ENCODE results near the gene DPP4. TPM values are rescaled to one million over a fixed set of nuclear protein-coding genes. Genes with fewer than 3 reads are reported as not detected.
"Not testable (repeated sequence)": the region's sequence is repeated elsewhere in the genome, so short reads cannot be mapped to it uniquely, and the experiment has no call there.

The DPP4 gene
- total RNA-seq, 1 donor from 2014 or later: 104 TPM

DNA sequence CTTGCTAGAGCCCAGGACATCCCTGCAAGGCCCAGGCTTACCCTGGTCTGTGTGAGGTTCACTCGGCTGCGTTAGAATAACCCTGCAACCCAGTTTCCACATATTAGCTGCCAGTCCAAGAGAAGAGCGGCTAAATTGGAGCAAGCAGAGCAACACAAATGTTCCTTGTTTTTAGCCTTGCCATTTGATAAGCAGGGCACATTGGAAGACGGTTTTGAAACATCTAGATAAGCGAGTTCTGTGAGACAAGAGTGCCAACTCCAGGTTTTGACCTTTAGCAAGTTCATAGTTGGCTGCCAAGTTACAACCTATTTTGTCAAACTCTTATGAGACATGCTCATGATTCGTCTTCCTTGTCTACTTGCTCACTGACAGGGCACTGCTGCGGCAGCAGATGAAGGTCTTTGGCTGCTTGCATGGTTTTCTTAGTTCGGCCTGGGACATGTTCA is 23.5 kb downstream of the DPP4 start:
- no peak for DNase-seq (ENCODE audit: low read depth)
- TF ChIP-seq, protein P1, sequence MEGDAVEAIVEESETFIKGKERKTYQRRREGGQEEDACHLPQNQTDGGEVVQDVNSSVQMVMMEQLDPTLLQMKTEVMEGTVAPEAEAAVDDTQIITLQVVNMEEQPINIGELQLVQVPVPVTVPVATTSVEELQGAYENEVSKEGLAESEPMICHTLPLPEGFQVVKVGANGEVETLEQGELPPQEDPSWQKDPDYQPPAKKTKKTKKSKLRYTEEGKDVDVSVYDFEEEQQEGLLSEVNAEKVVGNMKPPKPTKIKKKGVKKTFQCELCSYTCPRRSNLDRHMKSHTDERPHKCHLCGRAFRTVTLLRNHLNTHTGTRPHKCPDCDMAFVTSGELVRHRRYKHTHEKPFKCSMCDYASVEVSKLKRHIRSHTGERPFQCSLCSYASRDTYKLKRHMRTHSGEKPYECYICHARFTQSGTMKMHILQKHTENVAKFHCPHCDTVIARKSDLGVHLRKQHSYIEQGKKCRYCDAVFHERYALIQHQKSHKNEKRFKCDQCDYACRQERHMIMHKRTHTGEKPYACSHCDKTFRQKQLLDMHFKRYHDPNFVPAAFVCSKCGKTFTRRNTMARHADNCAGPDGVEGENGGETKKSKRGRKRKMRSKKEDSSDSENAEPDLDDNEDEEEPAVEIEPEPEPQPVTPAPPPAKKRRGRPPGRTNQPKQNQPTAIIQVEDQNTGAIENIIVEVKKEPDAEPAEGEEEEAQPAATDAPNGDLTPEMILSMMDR (conservative IDR thresholded peaks at IDR 0.05; ENCODE audit: low read depth, low read length): no peak

DNA sequence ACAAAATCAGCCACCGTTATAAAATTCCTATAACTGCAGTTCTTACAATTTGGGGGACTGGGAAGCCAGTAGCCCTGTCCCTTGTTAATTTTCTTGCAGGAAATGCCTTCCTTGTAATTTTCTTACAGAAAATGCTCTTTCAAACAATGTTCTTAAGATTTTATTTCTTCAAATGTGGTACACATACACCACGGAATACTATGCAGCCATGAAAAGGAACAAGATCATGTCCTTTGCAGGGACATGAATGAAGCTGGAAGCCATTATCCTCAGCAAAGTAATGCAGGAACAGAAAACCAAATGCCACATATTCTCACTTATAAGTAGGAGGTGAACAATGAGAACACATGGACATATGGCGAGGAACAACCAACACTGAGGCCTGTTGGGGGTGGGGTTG is 24.9 kb downstream of the DPP4 start:
- not testable (repeated sequence) for DNase-seq (ENCODE audit: low read depth)

More for the DNA sequence above, 23.5 kb downstream of the DPP4 start:
- no peak overlapping the region for H3K4me3 ChIP-seq (ENCODE audit: low read depth, low read length)

DNA sequence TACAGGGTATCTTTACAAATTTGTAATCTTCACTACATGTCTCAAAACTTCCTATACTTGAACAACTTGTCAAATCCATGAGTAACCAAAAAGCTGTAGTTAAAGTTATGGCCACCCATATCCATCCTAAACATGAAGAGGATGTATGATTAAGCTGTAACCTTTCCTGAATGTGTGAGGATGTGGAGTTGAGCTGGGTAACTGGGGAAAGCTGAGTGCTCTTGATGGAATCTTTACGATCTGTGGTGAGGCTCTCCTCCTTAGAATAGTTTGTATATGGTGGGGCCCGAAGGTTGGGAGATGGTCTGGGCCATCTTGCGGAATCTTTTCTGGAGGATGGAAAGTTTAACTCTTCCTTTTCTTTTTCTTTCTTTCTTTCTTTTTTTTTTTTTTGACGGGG is 29.4 kb downstream of the DPP4 start:
- TF ChIP-seq, protein P1 (conservative IDR thresholded peaks at IDR 0.05; ENCODE audit: low read depth, low read length): no peak
- H3K4me3 ChIP-seq (ENCODE audit: low read depth, low read length): no peak overlapping the region
- no peak for DNase-seq (ENCODE audit: low read depth)

More for the DNA sequence above, 24.9 kb downstream of the DPP4 start:
- not testable (repeated sequence) for H3K4me3 ChIP-seq (ENCODE audit: low read depth, low read length)

DNA sequence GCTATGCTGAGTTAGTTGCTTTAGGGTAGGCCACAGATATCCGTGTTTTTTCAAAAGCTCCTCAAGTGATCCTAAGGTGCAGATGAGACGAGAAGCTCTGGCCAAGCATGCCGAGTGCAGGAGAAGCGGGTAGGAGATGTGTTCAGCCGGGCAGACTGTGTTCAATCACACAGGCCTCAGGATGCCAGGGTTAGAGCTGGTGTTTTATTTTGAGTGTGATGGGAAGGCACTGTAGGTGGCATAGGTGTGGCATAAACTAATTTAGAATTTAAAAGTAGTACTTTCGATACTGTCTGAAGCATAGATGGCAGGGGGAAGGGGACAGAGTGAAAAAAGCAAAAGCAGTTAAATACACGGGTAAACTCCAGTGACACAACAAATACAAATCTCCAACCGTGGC is 30.9 kb downstream of the DPP4 start:
- no peak for DNase-seq (ENCODE audit: low read depth)
- H3K4me3 ChIP-seq (ENCODE audit: low read depth, low read length): no peak overlapping the region
- TF ChIP-seq, protein P1 (conservative IDR thresholded peaks at IDR 0.05; ENCODE audit: low read depth, low read length): no peak

DNA sequence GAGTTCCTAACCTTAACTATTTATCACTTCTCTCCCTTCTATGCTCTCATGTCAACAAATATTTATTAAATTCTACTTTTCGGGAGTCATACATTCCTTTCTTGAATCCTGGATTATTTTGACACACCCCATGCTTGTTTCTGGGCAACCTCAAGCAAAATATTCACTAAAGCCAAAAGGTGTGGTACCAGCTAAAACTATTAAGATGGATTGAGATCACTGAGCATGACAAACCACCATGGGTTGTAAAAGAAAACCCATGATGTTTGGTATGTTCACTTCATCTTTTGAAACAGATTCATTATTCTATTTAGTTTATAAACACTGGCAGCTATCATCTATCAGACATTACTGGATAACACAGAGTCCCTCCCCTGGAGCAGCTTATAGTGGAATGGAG is 32.5 kb downstream of the DPP4 start:
- TF ChIP-seq, protein P1 (conservative IDR thresholded peaks at IDR 0.05; ENCODE audit: low read depth, low read length): no peak
- H3K4me3 ChIP-seq (ENCODE audit: low read depth, low read length): no peak overlapping the region
- no peak for DNase-seq (ENCODE audit: low read depth)

DNA sequence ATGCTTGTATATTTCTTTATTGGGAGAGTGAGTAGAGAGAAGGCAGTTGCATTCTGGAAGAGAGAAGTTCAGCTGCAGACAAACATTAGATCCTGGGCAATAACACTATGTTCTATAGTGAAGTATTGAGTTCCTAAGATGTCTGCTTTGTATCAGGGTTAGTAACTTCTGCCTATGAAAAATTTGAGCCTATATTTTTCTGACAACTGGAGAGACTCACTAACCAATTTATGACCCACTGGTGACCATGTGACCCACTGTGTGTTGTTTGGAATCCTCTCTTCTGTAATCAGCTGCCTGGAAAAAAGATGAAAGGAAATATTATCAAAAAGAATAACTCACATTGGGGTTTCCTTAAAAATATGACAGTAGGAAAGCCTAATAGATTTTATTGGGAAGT is 35.3 kb downstream of the DPP4 start:
- TF ChIP-seq, protein P1 (conservative IDR thresholded peaks at IDR 0.05; ENCODE audit: low read depth, low read length): no peak
- no peak overlapping the region for H3K4me3 ChIP-seq (ENCODE audit: low read depth, low read length)

DNA sequence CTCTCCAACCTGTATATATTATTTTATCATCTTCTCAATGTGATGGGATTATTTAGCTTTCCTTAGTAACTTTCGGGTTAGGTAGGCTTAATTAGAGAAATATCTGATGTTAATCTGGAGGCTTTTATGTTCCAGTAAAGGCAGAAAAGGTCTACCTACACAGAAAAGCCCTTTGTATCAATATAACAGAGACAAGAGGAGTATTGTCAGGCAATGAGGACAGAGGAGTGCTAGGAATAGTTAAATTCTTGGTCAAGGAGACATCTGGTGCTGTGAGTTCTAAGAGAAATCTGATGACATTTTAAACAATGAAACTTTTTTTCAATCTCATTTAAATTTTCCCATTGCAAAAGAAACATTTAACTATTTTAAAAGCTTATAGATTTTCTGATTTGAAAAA is 36.1 kb downstream of the DPP4 start:
- TF ChIP-seq, protein P1 (conservative IDR thresholded peaks at IDR 0.05; ENCODE audit: low read depth, low read length): no peak
- no peak for DNase-seq (ENCODE audit: low read depth)
- H3K4me3 ChIP-seq (ENCODE audit: low read depth, low read length): no peak overlapping the region

More for the DNA sequence above, 35.3 kb downstream of the DPP4 start:
- no peak for DNase-seq (ENCODE audit: low read depth)

Data from epithelial cell of proximal tubule (primary cell).